ENCODE data around the gene FANCB. TPM values are rescaled to one million over a fixed set of nuclear protein-coding genes. Genes with fewer than 3 reads are reported as not detected.
A peak's percentile ranks its signal among the peaks of the same experiment; 100 is the strongest.

Gene FANCB
- total and polyA plus RNA-seq, 2 experiments from 2014 or later: 1.3 TPM; not detected in 1

- no peaks in the 10 kb centered on the region for H3K9me3 ChIP-seq (ENCODE audit: low read depth)
- peak in 1 of 2 donors; percentile 56 for DNase-seq (ENCODE audit: low read depth in 1 of 2, low spot score in 1 of 2)
- no peak overlapping the region for H3K27ac ChIP-seq
- H3K36me3 ChIP-seq: no peaks in the 10 kb centered on the region
- H3K4me1 ChIP-seq (ENCODE audit: low read depth): no peaks in the 10 kb centered on the region
- H3K4me3 ChIP-seq: no peak overlapping the region
- no peak for TF ChIP-seq CTCF (IDR thresholded peaks at IDR 0.05; ENCODE audit: low read depth, low read length)
- no peaks in the 10 kb centered on the region for H3K27me3 ChIP-seq
Measured at GRCh38 chrX:14916017-14916674, 43.3 kb upstream of the FANCB start.

GRCh38 chrX:14915596-14915995 is 42.7 kb upstream of the FANCB start:
- Histone ChIP-seq H3K4me1 (ENCODE audit: low read depth) (no peaks in the 10 kb centered on the region), H3K27me3 (no peaks in the 10 kb centered on the region), H3K4me3 (no peak overlapping the region), H3K9me3 (ENCODE audit: low read depth) (no peaks in the 10 kb centered on the region), H3K27ac (no peak overlapping the region), H3K36me3 (no peaks in the 10 kb centered on the region)
- TF ChIP-seq CTCF (IDR thresholded peaks at IDR 0.05; ENCODE audit: low read depth, low read length): no peak
- DNase-seq (ENCODE audit: low read depth in 1 of 2, low spot score in 1 of 2): no peak

- H3K9me3 ChIP-seq (ENCODE audit: low read depth): no peaks in the 10 kb centered on the region
Measured at GRCh38 chrX:14913241-14913640, 40.4 kb upstream of the FANCB start.

GRCh38 chrX:14903891-14904290 is 31.0 kb upstream of the FANCB start:
- Histone ChIP-seq H3K27me3 (no peaks in the 10 kb centered on the region), H3K4me3 (no peak overlapping the region), H3K27ac (no peak overlapping the region), H3K4me1 (ENCODE audit: low read depth) (no peaks in the 10 kb centered on the region), H3K36me3 (no peaks in the 10 kb centered on the region), H3K9me3 (ENCODE audit: low read depth) (no peaks in the 10 kb centered on the region)
- no peak for TF ChIP-seq CTCF (IDR thresholded peaks at IDR 0.05; ENCODE audit: low read depth, low read length)
- no peak for DNase-seq (ENCODE audit: low read depth in 1 of 2, low spot score in 1 of 2)

More at GRCh38 chrX:14913241-14913640, 40.4 kb upstream of the FANCB start:
- Histone ChIP-seq H3K27ac (no peak overlapping the region), H3K27me3 (no peaks in the 10 kb centered on the region), H3K4me3 (no peak overlapping the region), H3K4me1 (ENCODE audit: low read depth) (no peaks in the 10 kb centered on the region), H3K36me3 (no peaks in the 10 kb centered on the region)
- DNase-seq (ENCODE audit: low read depth in 1 of 2, low spot score in 1 of 2): peak in 1 of 2 donors; percentile 27
- no peak for TF ChIP-seq CTCF (IDR thresholded peaks at IDR 0.05; ENCODE audit: low read depth, low read length)

- Histone ChIP-seq H3K4me1 (ENCODE audit: low read depth) (no peaks in the 10 kb centered on the region), H3K27me3 (no peaks in the 10 kb centered on the region), H3K4me3 (no peak overlapping the region), H3K27ac (no peak overlapping the region), H3K36me3 (no peaks in the 10 kb centered on the region), H3K9me3 (ENCODE audit: low read depth) (no peaks in the 10 kb centered on the region)
- DNase-seq (ENCODE audit: low read depth in 1 of 2, low spot score in 1 of 2): no peak
- no peak for TF ChIP-seq CTCF (IDR thresholded peaks at IDR 0.05; ENCODE audit: low read depth, low read length)
Measured at GRCh38 chrX:14902537-14902936, 29.7 kb upstream of the FANCB start.
